Heart left ventricle (tissue), 13 donors: ENCODE results near the gene SUN1.

Experiments used
- POLR2A ChIP-seq, 2 donors: fragments of 450-650 bp; IDR thresholded peaks; one replicate each; pipeline ENCODE4 v1.6.1; 2017; ENCODE audit warnings: antibody characterized with exemption in 2 of 2, mild to moderate bottlenecking in 2 of 2, moderate library complexity in 2 of 2
- TF ChIP-seq, protein P1 (sequence below), 12 donors: fragments of 200-600 bp; sonication (generic) in 4 of 12; IDR thresholded peaks; one replicate each; pipeline versions ENCODE4 v1.5.0 to v1.8.0; 2018 to 2022; ENCODE audit warnings: antibody characterized with exemption in 12 of 12, mild to moderate bottlenecking in 5 of 12
- donor health status: ischemic (EF 13 %, LVEDD 7.1; RV severe dilation, severe dysfunction).
- donor health status: DM: no; HTN: yes; CAD: no.
- donor health status: DM: no; HTN: no; CAD: no.
- donor health status: ischemic (EF 25% LVEDD 6.9; RV normal size, moderate dysfunction).
- donor health status: ischemic (EF 25% LVEDD 5.7; RV mildly dilated, moderate dysfunction).
- donor health status: ischemic (EF 35%, LVEDD 5.7; RV mildly dilated, moderate dysfunction).
- donor health status: nonischemic (EF 11% LVEDD 7.7; RV severe dilation, severe dysfunction).
- donor health status: DM: yes; HTN: yes; CAD: no.
- donor health status: PGD.
- donor health status: ischemic (EF 29% LVEDD 5.4; RV normal size, mild dysfunction).
- donor health status: nonischemic (EF 23%, LVEDD 6.1; RV moderate dilation, normal function).

DNA sequence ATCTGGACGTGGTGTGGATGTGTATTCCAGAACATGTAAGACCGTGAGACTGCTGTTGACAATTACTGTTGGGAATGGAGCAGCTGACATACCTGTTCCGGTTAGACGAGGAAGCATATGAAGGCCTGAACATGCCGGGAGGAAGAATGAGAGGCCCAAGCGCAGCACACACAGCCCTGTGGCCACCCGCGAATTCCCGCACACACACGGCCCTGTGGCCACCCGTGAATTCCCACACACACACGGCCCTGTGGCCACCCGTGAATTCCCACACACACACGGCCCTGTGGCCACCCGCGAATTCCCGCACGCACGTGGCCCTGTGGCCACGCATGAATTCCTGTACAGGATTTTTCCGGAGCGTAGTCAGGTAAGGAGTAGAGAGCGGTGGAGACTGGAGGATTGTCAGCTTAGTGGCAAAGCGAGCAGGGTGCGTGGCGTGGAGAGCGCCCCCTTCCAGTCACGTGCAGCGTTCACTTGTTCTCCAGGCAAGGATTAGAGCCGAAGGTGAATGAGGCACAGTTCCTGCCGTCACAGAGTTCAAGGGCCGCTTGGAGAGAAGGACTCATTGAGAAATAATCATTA, 9.5 kb upstream of the SUN1 start:
- TF ChIP-seq POLR2A (IDR thresholded peaks at IDR 0.05): no peak
- TF ChIP-seq, protein P1, sequence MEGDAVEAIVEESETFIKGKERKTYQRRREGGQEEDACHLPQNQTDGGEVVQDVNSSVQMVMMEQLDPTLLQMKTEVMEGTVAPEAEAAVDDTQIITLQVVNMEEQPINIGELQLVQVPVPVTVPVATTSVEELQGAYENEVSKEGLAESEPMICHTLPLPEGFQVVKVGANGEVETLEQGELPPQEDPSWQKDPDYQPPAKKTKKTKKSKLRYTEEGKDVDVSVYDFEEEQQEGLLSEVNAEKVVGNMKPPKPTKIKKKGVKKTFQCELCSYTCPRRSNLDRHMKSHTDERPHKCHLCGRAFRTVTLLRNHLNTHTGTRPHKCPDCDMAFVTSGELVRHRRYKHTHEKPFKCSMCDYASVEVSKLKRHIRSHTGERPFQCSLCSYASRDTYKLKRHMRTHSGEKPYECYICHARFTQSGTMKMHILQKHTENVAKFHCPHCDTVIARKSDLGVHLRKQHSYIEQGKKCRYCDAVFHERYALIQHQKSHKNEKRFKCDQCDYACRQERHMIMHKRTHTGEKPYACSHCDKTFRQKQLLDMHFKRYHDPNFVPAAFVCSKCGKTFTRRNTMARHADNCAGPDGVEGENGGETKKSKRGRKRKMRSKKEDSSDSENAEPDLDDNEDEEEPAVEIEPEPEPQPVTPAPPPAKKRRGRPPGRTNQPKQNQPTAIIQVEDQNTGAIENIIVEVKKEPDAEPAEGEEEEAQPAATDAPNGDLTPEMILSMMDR (IDR thresholded peaks at IDR 0.05): no peak
